MCF 10A (cell line): ENCODE results near the gene CNGA2. TPM values are rescaled to one million over a fixed set of nuclear protein-coding genes. Genes with fewer than 3 reads are reported as not detected.

Experiments used
- BruUV-seq: library from RNA; stranded (reverse); fragments of 400-500 nt; replicated peaks from 2 replicates; lab custom pipeline; 2021; lab: Mats Ljungman, UMichigan
- CTCF ChIA-PET: fragments of 300-600 bp; sonication (Branson Sonifier 250); formaldehyde crosslinking; extraction: SDS; loops from one replicate; lab custom pipeline; 2021; ENCODE audit warnings: antibody characterized with exemption, inconsistent platforms; lab: Yijun Ruan, JAX
- POLR2A ChIA-PET: fragments of 300-600, 350-650 bp; sonication (Branson Sonifier 250); formaldehyde crosslinking; extraction: SDS; loops from one replicate; lab custom pipeline; 2020; ENCODE audit warnings: antibody characterized with exemption, inconsistent platforms; lab: Yijun Ruan, JAX
- DNase-seq: peaks from one replicate; pipeline ENCODE4 v3.0.0-alpha.2; 2018; ENCODE audit not compliant: unreplicated experiment
- H3K27ac Mint-ChIP-seq: one replicate; pipeline ENCODE4 v1.8.0; 2022; ENCODE audit warnings: mild to moderate bottlenecking, low read depth, mixed read lengths; ENCODE audit not compliant: unreplicated experiment
- H3K27me3 Mint-ChIP-seq: one replicate; pipeline ENCODE4 v1.8.0; 2022; ENCODE audit warnings: mixed read lengths; ENCODE audit not compliant: insufficient read depth, unreplicated experiment
- H3K36me3 Mint-ChIP-seq: one replicate; pipeline ENCODE4 v1.8.0; 2022; ENCODE audit warnings: mild to moderate bottlenecking, moderate library complexity, mixed read lengths; ENCODE audit not compliant: insufficient read depth, unreplicated experiment
- H3K4me1 Mint-ChIP-seq: one replicate; pipeline ENCODE4 v1.8.0; 2022; ENCODE audit warnings: mixed read lengths; ENCODE audit not compliant: insufficient read depth, unreplicated experiment
- H3K4me3 Mint-ChIP-seq: one replicate; pipeline ENCODE4 v1.8.0; 2022; ENCODE audit warnings: mild to moderate bottlenecking, moderate library complexity, mixed read lengths; ENCODE audit not compliant: unreplicated experiment
- H3K9me3 Mint-ChIP-seq: one replicate; pipeline ENCODE4 v1.8.0; 2022; ENCODE audit warnings: mixed read lengths; ENCODE audit not compliant: unreplicated experiment
- CTCF ChIP-seq: fragments of 200-600 bp; IDR thresholded peaks from one replicate; pipeline ENCODE4 v1.8.0; 2022; ENCODE audit warnings: antibody characterized with exemption, mild to moderate bottlenecking; ENCODE audit not compliant: unreplicated experiment
- intact Hi-C: fragments of 100-400 bp; cut with micrococcal nuclease; formaldehyde crosslinking; loops from 2 replicates; pipeline ENCODE4 v1.14.1; 2022
- total RNA-seq: library from RNA; stranded (reverse); gene quantifications from 2 replicates; pipeline ENCODE4 v1.2.3, GENCODE V29; 2022

CNGA2 gene
- total RNA-seq, 1 experiment from 2014 or later: not detected

- intact Hi-C loops: no loop called here
- POLR2A ChIA-PET: no interaction called here
- Mint-ChIP-seq H3K27me3 (no peaks in the 10 kb centered on the region), H3K4me3 (no peak overlapping the region), H3K9me3 (peaks cover 15% of the 10 kb centered on the region), H3K4me1 (peaks cover 4% of the 10 kb centered on the region), H3K36me3 (no peaks in the 10 kb centered on the region), H3K27ac (no peak overlapping the region)
- TF ChIP-seq CTCF: no peak
- no TSS peak for BruUV-seq
- DNase-seq: no peak
- CTCF ChIA-PET: interaction anchor here (0.9 to 1.1 kb wide), 2 partner anchors 9 to 11 kb away, joined by 3 read pairs; no protein-coding TSS in a partner anchor
Observed at GRCh38 chrX:151759041-151759708, 24.6 kb downstream of the CNGA2 start.

GRCh38 chrX:151762802-151763201 is 28.3 kb downstream of the CNGA2 start:
- no peak for DNase-seq
- TF ChIP-seq CTCF: no peak
- no peaks in the 10 kb centered on the region for H3K36me3 Mint-ChIP-seq
- no peak overlapping the region for H3K27ac Mint-ChIP-seq
- ChIA-PET CTCF (interaction anchor here (0.6 to 1.0 kb wide), 3 partner anchors 9 to 1100 kb away, joined by 3 to 4 read pairs (median 3); no protein-coding TSS in a partner anchor), POLR2A (no interaction called here)
- no peaks in the 10 kb centered on the region for H3K4me1 Mint-ChIP-seq
- intact Hi-C loops: no loop called here
- H3K4me3 Mint-ChIP-seq: no peak overlapping the region
- peaks cover 25% of the 10 kb centered on the region for H3K9me3 Mint-ChIP-seq
- no TSS peak for BruUV-seq
- H3K27me3 Mint-ChIP-seq: no peaks in the 10 kb centered on the region

GRCh38 chrX:151763711-151764110 is 29.2 kb downstream of the CNGA2 start:
- Mint-ChIP-seq H3K27me3 (no peaks in the 10 kb centered on the region), H3K4me3 (no peak overlapping the region), H3K36me3 (no peaks in the 10 kb centered on the region), H3K9me3 (peaks cover 32% of the 10 kb centered on the region), H3K4me1 (no peaks in the 10 kb centered on the region), H3K27ac (no peak overlapping the region)
- ChIA-PET POLR2A (no interaction called here), CTCF (no interaction called here)
- DNase-seq: no peak
- BruUV-seq: no TSS peak
- no peak for TF ChIP-seq CTCF
- intact Hi-C loops: no loop called here

GRCh38 chrX:151765026-151765425 is 30.5 kb downstream of the CNGA2 start:
- ChIA-PET POLR2A (no interaction called here), CTCF (interaction anchor here (1.1 kb wide), 1 partner anchor 12 kb away, joined by 6 read pairs; no protein-coding TSS in a partner anchor)
- Mint-ChIP-seq H3K27me3 (no peaks in the 10 kb centered on the region), H3K9me3 (peaks cover 33% of the 10 kb centered on the region), H3K4me1 (no peaks in the 10 kb centered on the region), H3K4me3 (no peak overlapping the region), H3K36me3 (no peaks in the 10 kb centered on the region), H3K27ac (no peak overlapping the region)
- intact Hi-C loops: no loop called here
- no peak for DNase-seq
- TF ChIP-seq CTCF: no peak
- BruUV-seq: no TSS peak
